ENCODE measurements around the gene SKA3.

DNA sequence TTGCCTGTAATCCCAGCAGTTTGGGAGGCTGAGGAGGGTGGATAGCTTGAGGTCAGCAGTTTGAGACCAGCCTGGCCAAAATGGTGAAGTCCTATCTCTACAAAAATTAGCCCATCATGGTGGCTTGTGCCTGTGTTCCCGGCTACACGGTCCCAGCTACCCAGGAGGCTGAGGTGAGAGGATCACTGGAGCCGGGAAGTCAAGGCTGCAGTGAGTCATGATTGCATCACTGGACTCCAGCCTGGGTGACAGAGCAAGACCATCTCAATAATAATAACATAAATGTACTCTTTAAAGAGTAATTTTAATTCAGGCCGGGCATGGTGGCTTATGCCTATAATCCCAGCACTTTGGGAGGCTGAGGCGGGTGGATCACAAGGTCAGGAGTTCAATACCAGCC, 38.7 kb downstream of the SKA3 start:
- TF ChIP-seq POLR2A (IDR thresholded peaks at IDR 0.05) = no peak
- TF ChIP-seq CTCF (IDR thresholded peaks at IDR 0.05 in 4 of 5, conservative IDR thresholded peaks at IDR 0.05 in 1 of 5) = no peak
